ENCODE data around the gene KCNAB2.

The KCNAB2 gene

GRCh38 chr1:6121021-6121421 is 75.3 kb downstream of the KCNAB2 start:
- no peak overlapping the region for H3K9ac ChIP-seq (ENCODE audit: low read length)
- no peaks in the 10 kb centered on the region for H3K36me3 ChIP-seq (replicated peaks; ENCODE audit: low read depth, low read length)
- no peak overlapping the region for H3K4me3 ChIP-seq (ENCODE audit: low read length)
- H3K4me2 ChIP-seq (ENCODE audit: low read length): no peak overlapping the region
- H3K27ac ChIP-seq (ENCODE audit: low read length): no peak overlapping the region
- TF ChIP-seq CTCF (IDR thresholded peaks at IDR 0.05; ENCODE audit: low read depth, low read length): no peak
- no peak for TF ChIP-seq EZH2phosphoT487 (IDR thresholded peaks at IDR 0.05; ENCODE audit: low read depth)
- H3K9me3 ChIP-seq (ENCODE audit: insufficient read depth, low read length): no peaks in the 10 kb centered on the region
- H3K79me2 ChIP-seq (ENCODE audit: low read length): no peaks in the 10 kb centered on the region
- no peaks in the 10 kb centered on the region for H4K20me1 ChIP-seq (ENCODE audit: insufficient read depth, low read length)
- no peaks in the 10 kb centered on the region for H3K4me1 ChIP-seq (ENCODE audit: low read length)
- no peak overlapping the region for H2AFZ ChIP-seq (ENCODE audit: low read depth, low read length)
- no peaks in the 10 kb centered on the region for H3K27me3 ChIP-seq (ENCODE audit: low read depth, low read length)

- no peak for TF ChIP-seq EZH2phosphoT487 (IDR thresholded peaks at IDR 0.05; ENCODE audit: low read depth)
- no peak for TF ChIP-seq CTCF (IDR thresholded peaks at IDR 0.05; ENCODE audit: low read depth, low read length)
- Histone ChIP-seq H3K4me1 (ENCODE audit: low read length) (no peaks in the 10 kb centered on the region), H3K27ac (ENCODE audit: low read length) (no peak overlapping the region), H3K79me2 (ENCODE audit: low read length) (no peaks in the 10 kb centered on the region), H3K9me3 (ENCODE audit: insufficient read depth, low read length) (no peaks in the 10 kb centered on the region), H3K36me3 (replicated peaks; ENCODE audit: low read depth, low read length) (no peaks in the 10 kb centered on the region), H4K20me1 (ENCODE audit: insufficient read depth, low read length) (no peaks in the 10 kb centered on the region), H3K9ac (ENCODE audit: low read length) (no peak overlapping the region), H3K4me2 (ENCODE audit: low read length) (no peak overlapping the region), H3K27me3 (ENCODE audit: low read depth, low read length) (no peaks in the 10 kb centered on the region), H2AFZ (ENCODE audit: low read depth, low read length) (no peak overlapping the region), H3K4me3 (ENCODE audit: low read length) (no peak overlapping the region)
Observed at GRCh38 chr1:6121651-6122370, 76.1 kb downstream of the KCNAB2 start.

GRCh38 chr1:6123083-6123482 is 77.4 kb downstream of the KCNAB2 start:
- no peak overlapping the region for H3K4me3 ChIP-seq (ENCODE audit: low read length)
- H3K27ac ChIP-seq (ENCODE audit: low read length): no peak overlapping the region
- H3K9me3 ChIP-seq (ENCODE audit: insufficient read depth, low read length): no peaks in the 10 kb centered on the region
- H3K9ac ChIP-seq (ENCODE audit: low read length): no peak overlapping the region
- no peaks in the 10 kb centered on the region for H3K79me2 ChIP-seq (ENCODE audit: low read length)
- H2AFZ ChIP-seq (ENCODE audit: low read depth, low read length): no peak overlapping the region
- H3K4me2 ChIP-seq (ENCODE audit: low read length): no peak overlapping the region
- TF ChIP-seq EZH2phosphoT487 (IDR thresholded peaks at IDR 0.05; ENCODE audit: low read depth) (no peak), CTCF (IDR thresholded peaks at IDR 0.05; ENCODE audit: low read depth, low read length) (no peak)
- no peaks in the 10 kb centered on the region for H3K27me3 ChIP-seq (ENCODE audit: low read depth, low read length)
- no peaks in the 10 kb centered on the region for H4K20me1 ChIP-seq (ENCODE audit: insufficient read depth, low read length)
- H3K36me3 ChIP-seq (replicated peaks; ENCODE audit: low read depth, low read length): no peaks in the 10 kb centered on the region
- no peaks in the 10 kb centered on the region for H3K4me1 ChIP-seq (ENCODE audit: low read length)

GRCh38 chr1:6123816-6124215 is 78.1 kb downstream of the KCNAB2 start:
- no peak overlapping the region for H2AFZ ChIP-seq (ENCODE audit: low read depth, low read length)
- no peak overlapping the region for H3K9ac ChIP-seq (ENCODE audit: low read length)
- no peaks in the 10 kb centered on the region for H3K9me3 ChIP-seq (ENCODE audit: insufficient read depth, low read length)
- TF ChIP-seq CTCF (IDR thresholded peaks at IDR 0.05; ENCODE audit: low read depth, low read length) (no peak), EZH2phosphoT487 (IDR thresholded peaks at IDR 0.05; ENCODE audit: low read depth) (no peak)
- no peak overlapping the region for H3K27ac ChIP-seq (ENCODE audit: low read length)
- no peaks in the 10 kb centered on the region for H3K27me3 ChIP-seq (ENCODE audit: low read depth, low read length)
- no peaks in the 10 kb centered on the region for H3K4me1 ChIP-seq (ENCODE audit: low read length)
- H3K4me3 ChIP-seq (ENCODE audit: low read length): no peak overlapping the region
- no peak overlapping the region for H3K4me2 ChIP-seq (ENCODE audit: low read length)
- H4K20me1 ChIP-seq (ENCODE audit: insufficient read depth, low read length): no peaks in the 10 kb centered on the region
- H3K79me2 ChIP-seq (ENCODE audit: low read length): no peaks in the 10 kb centered on the region
- no peaks in the 10 kb centered on the region for H3K36me3 ChIP-seq (replicated peaks; ENCODE audit: low read depth, low read length)

Data from OCI-LY3 (cell line).